Measurements from ENCODE around the gene OVCA2.

- TF ChIP-seq CTCF (IDR thresholded peaks at IDR 0.05) (no peak), POLR2A (IDR thresholded peaks at IDR 0.05) (no peak)
Measured at GRCh38 chr17:2048805-2049204, 7.0 kb downstream of the OVCA2 start.

Data from adrenal gland (tissue), 5 donors.